Measurements from ENCODE around the gene SLC30A1.
"Not testable (repeated sequence)": the region's sequence is repeated elsewhere in the genome, so short reads cannot be mapped to it uniquely, and the experiment has no call there.

The SLC30A1 gene

GRCh38 chr1:211578640-211579439 is at the start of gene SLC30A1:
SLC30A1 (minus strand) TSS chr1:211579161; CDS start chr1:211578612, 549 bp downstream.
- peak; percentile 100 for DNase-seq (ENCODE audit: low spot score)

- DNase-seq (ENCODE audit: low spot score) = no peak
Observed at GRCh38 chr1:211628417-211628816, 49.5 kb upstream of the SLC30A1 start.

GRCh38 chr1:211627259-211627658 is 48.3 kb upstream of the SLC30A1 start:
- no peak for DNase-seq (ENCODE audit: low spot score)

- not testable (repeated sequence) for DNase-seq (ENCODE audit: low spot score)
Observed at GRCh38 chr1:211625866-211626265, 46.9 kb upstream of the SLC30A1 start.

- DNase-seq (ENCODE audit: low spot score) = no peak
Observed at GRCh38 chr1:211625040-211625439, 46.1 kb upstream of the SLC30A1 start.

- DNase-seq (ENCODE audit: low spot score) = no peak
Observed at GRCh38 chr1:211623515-211623914, 44.6 kb upstream of the SLC30A1 start.

- DNase-seq (ENCODE audit: low spot score) = no peak
Observed at GRCh38 chr1:211621447-211622198, 42.7 kb upstream of the SLC30A1 start.

- no peak for DNase-seq (ENCODE audit: low spot score)
Observed at GRCh38 chr1:211620097-211620496, 41.1 kb upstream of the SLC30A1 start.

GRCh38 chr1:211619033-211619996 is 40.4 kb upstream of the SLC30A1 start:
- DNase-seq (ENCODE audit: low spot score) = no peak

GRCh38 chr1:211616965-211617297 is 38.0 kb upstream of the SLC30A1 start:
- no peak for DNase-seq (ENCODE audit: low spot score)

GRCh38 chr1:211616231-211616964 is 37.4 kb upstream of the SLC30A1 start:
- no peak for DNase-seq (ENCODE audit: low spot score)

GRCh38 chr1:211614615-211615014 is 35.7 kb upstream of the SLC30A1 start:
- no peak for DNase-seq (ENCODE audit: low spot score)

GRCh38 chr1:211613951-211614350 is 35.0 kb upstream of the SLC30A1 start:
- DNase-seq (ENCODE audit: low spot score) = no peak

GRCh38 chr1:211613108-211613947 is 34.4 kb upstream of the SLC30A1 start:
- DNase-seq (ENCODE audit: low spot score) = no peak

GRCh38 chr1:211612786-211613107 is 33.8 kb upstream of the SLC30A1 start:
- DNase-seq (ENCODE audit: low spot score) = no peak

GRCh38 chr1:211611818-211612217 is 32.9 kb upstream of the SLC30A1 start:
- no peak for DNase-seq (ENCODE audit: low spot score)

GRCh38 chr1:211610779-211611556 is 32.0 kb upstream of the SLC30A1 start:
- no peak for DNase-seq (ENCODE audit: low spot score)

GRCh38 chr1:211609120-211610024 is 30.4 kb upstream of the SLC30A1 start:
- no peak for DNase-seq (ENCODE audit: low spot score)
